Lung (tissue), 12 donors: ENCODE results near the gene IRAG1. TPM values are rescaled to one million over a fixed set of nuclear protein-coding genes. Genes with fewer than 3 reads are reported as not detected.
A peak's percentile ranks its signal among the peaks of the same experiment; 100 is the strongest.

Source experiments
- ATAC-seq: fragments of 200-7000 bp; cut with Tn5 transposase; one replicate; pipeline ENCODE4 v1.9.1; 2020; ENCODE audit warnings: moderate number of reproducible peaks; ENCODE audit not compliant: insufficient read depth, low FRiP score
- DNase-seq, 3 donors: peaks; one replicate each; pipeline ENCODE4 v3.0.0-alpha.2; 2013 to 2017
- H3K27ac ChIP-seq, 2 donors: one replicate each; pipeline ENCODE4 v1.5.1; 2013; ENCODE audit warnings: mild to moderate bottlenecking in 2 of 2, moderate library complexity in 2 of 2, control low read depth in 1 of 2, inconsistent platforms in 1 of 2, low read depth in 1 of 2, low read length in 1 of 2
- H3K27me3 ChIP-seq, 3 donors: one replicate each; pipeline ENCODE4 v1.5.1; 2013; ENCODE audit warnings: low read length in 2 of 3; ENCODE audit not compliant: control insufficient read depth in 3 of 3, insufficient read depth in 3 of 3
- H3K36me3 ChIP-seq, 4 donors: one replicate each; pipeline ENCODE4 v1.5.1; 2013; ENCODE audit warnings: low read length in 4 of 4, mild to moderate bottlenecking in 1 of 4, moderate library complexity in 1 of 4; ENCODE audit not compliant: control insufficient read depth in 4 of 4, insufficient read depth in 4 of 4
- H3K4me1 ChIP-seq, 5 donors: one replicate each; pipeline ENCODE4 v1.5.1; 2013; ENCODE audit warnings: low read length in 5 of 5, mild to moderate bottlenecking in 2 of 5, moderate library complexity in 1 of 5; ENCODE audit not compliant: control insufficient read depth in 5 of 5, insufficient read depth in 5 of 5
- H3K4me3 ChIP-seq: one replicate; pipeline ENCODE4 v1.5.1; 2013; ENCODE audit warnings: mild to moderate bottlenecking, control low read depth, moderate library complexity
- H3K9ac ChIP-seq, 2 donors: one replicate each; pipeline ENCODE4 v1.5.1; 2013; ENCODE audit warnings: low read length in 2 of 2, control low read depth in 1 of 2; ENCODE audit not compliant: insufficient read depth in 1 of 2
- H3K9me3 ChIP-seq, 4 donors: one replicate each; pipeline ENCODE4 v1.5.1; 2013; ENCODE audit warnings: low read length in 3 of 4, mild to moderate bottlenecking in 1 of 4, moderate library complexity in 1 of 4; ENCODE audit not compliant: control insufficient read depth in 4 of 4, insufficient read depth in 3 of 4
- CTCF ChIP-seq: IDR thresholded peaks from 2 replicates; pipeline ENCODE4 v1.5.1; 2012; ENCODE audit warnings: mild to moderate bottlenecking; ENCODE audit errors: control extremely low read depth, extremely low read depth
- WGBS, 2 donors: extraction: QIAGEN DNeasy Blood & Tissue Kit; methylation state at CpG; one replicate each; pipeline ENCODE4 v1.1.7; 2013; 5-methylcytosine and 5-hydroxymethylcytosine counted together
- polyA plus RNA-seq, 2 donors: library from polyadenylated mRNA; stranded (reverse); fragments of 200-250 nt; gene quantifications; one replicate each; pipeline ENCODE4 v1.2.1, GENCODE V29; 2013
- total RNA-seq, 2 donors: library from RNA; depleted of rRNA in 1 of 2; stranded (reverse); fragments of >200 nt in 1 of 2; gene quantifications; one replicate each; pipeline ENCODE4 v1.2.1, GENCODE V29; 2014 to 2021
- donor health status: control.
- donor health status: control.
- donor health status: Bipolar disorder and iron deficiency.
- donor health status: healthy.
- donor health status: DM: yes; HTN: yes; CAD: no.

IRAG1 gene
- total and polyA plus RNA-seq, 4 donors = 2.8 to 17.0 (median 13.3) TPM

GRCh38 chr11:10679644-10680043 is 13.9 kb downstream of the IRAG1 start:
- no peak overlapping the region for H3K27ac ChIP-seq
- H3K4me3 ChIP-seq = no peak overlapping the region
- peaks cover 0 to 12% (median 0%) of the 10 kb centered on the region in 5 donors for H3K4me1 ChIP-seq
- no peaks in the 10 kb centered on the region for H3K9me3 ChIP-seq
- ATAC-seq = no peak
- no peak overlapping the region for H3K9ac ChIP-seq
- no peak for DNase-seq
- no peak for TF ChIP-seq CTCF
- H3K36me3 ChIP-seq = no peaks in the 10 kb centered on the region
- WGBS, 2 donors = 61 to 80% methylated on average over 4 of the region's 4 CpGs
- H3K27me3 ChIP-seq = no peaks in the 10 kb centered on the region

- H3K27me3 ChIP-seq = no peaks in the 10 kb centered on the region
- 81 to 84% methylated on average over 5 of the region's 5 CpGs for WGBS, 2 donors
- no peaks in the 10 kb centered on the region for H3K36me3 ChIP-seq
- no peak for TF ChIP-seq CTCF
- no peak overlapping the region for H3K9ac ChIP-seq
- peaks cover 0 to 12% (median 0%) of the 10 kb centered on the region in 5 donors for H3K4me1 ChIP-seq
- ATAC-seq (no peak), DNase-seq (no peak)
- H3K27ac ChIP-seq = no peak overlapping the region
- no peak overlapping the region for H3K4me3 ChIP-seq
- no peaks in the 10 kb centered on the region for H3K9me3 ChIP-seq
Measured at GRCh38 chr11:10678101-10678500, 15.5 kb downstream of the IRAG1 start.

GRCh38 chr11:10676919-10677318 is 16.6 kb downstream of the IRAG1 start:
- 67 to 84% methylated on average over 3 of the region's 3 CpGs for WGBS, 2 donors
- Histone ChIP-seq H3K4me3 (no peak overlapping the region), H3K36me3 (no peaks in the 10 kb centered on the region), H3K27ac (peak overlapping the region in 1 of 2 donors; percentile 28), H3K4me1 (peaks cover 0 to 12% (median 0%) of the 10 kb centered on the region in 5 donors), H3K9ac (no peak overlapping the region), H3K9me3 (no peaks in the 10 kb centered on the region), H3K27me3 (no peaks in the 10 kb centered on the region)
- no peak for TF ChIP-seq CTCF
- DNase-seq (no peak), ATAC-seq (no peak)

GRCh38 chr11:10674911-10675440 is 18.6 kb downstream of the IRAG1 start:
- Histone ChIP-seq H3K9ac (no peak overlapping the region), H3K4me1 (peaks cover 0 to 12% (median 0%) of the 10 kb centered on the region in 5 donors), H3K27ac (peak overlapping the region in 1 of 2 donors; percentile 85), H3K9me3 (no peaks in the 10 kb centered on the region), H3K36me3 (no peaks in the 10 kb centered on the region), H3K4me3 (no peak overlapping the region), H3K27me3 (no peaks in the 10 kb centered on the region)
- no peak for TF ChIP-seq CTCF
- DNase-seq (no peak), ATAC-seq (peak; percentile 16)
- 12 to 16% methylated on average over 10 of the region's 10 CpGs for WGBS, 2 donors
